ENCODE data around the gene OLR1.

DNA sequence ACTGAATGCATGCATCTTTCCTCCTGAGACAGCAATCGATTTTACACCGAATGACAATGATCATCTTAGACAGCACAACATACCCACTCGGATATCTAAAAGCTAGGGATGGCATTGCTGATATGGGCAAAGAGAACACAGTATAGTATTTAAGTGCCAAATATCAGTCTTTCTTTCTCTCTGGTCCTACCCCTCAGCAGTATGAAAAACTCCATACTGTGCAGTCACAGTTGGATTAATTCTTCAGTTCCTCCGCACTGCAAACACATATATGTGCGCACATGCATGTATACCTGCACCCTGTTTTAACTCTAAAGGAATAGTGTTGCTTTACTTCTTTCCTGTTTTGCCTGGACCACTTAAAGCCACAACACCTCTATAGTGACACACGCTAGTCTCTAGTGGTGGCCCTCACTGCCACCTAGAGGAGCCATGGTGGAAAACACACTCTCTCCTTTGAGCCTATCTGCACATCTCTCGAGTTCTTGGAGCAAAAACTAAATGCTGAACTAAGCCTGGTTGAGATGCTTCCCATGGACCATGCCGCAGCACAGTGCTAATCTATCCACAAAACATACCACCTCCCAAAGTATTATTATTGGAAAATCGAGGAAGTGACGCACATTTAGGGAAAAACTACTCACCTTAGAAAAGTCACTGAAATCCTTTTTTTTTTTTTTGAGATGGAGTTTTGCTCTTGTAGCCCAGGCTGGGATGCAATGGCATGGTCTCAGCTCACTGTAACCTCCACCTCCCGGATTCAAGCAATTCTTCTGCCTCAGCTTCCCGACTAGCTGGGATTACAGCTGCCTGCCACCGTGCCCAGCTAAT, 18.8 kb upstream of the OLR1 start:
- TF ChIP-seq FOXK2 (IDR thresholded peaks at IDR 0.05) (no peak), SP1 (IDR thresholded peaks at IDR 0.05) (no peak), FOXM1 (IDR thresholded peaks at IDR 0.05; ENCODE audit: borderline replicate concordance) (no peak), SUZ12 (IDR thresholded peaks at IDR 0.05) (no peak), ARNT (IDR thresholded peaks at IDR 0.05) (no peak), ZNF384 (IDR thresholded peaks at IDR 0.05) (no peak), NFRKB (IDR thresholded peaks at IDR 0.05) (no peak), FOXA1 (IDR thresholded peaks at IDR 0.05) (no peak), PKNOX1 (IDR thresholded peaks at IDR 0.05) (no peak)

Data from HEK293T (cell line).